22Rv1 (cell line): ENCODE results near the gene SORCS2.

Experiments
- H3K27ac ChIP-seq: fragments of 450-650 bp; 2 replicates; pipeline ENCODE4 v1.5.1; 2017
- ZFX ChIP-seq: fragments of 450-650 bp; IDR thresholded peaks from 2 replicates; pipeline ENCODE4 v1.6.1; 2017; ENCODE audit warnings: antibody characterized with exemption, borderline replicate concordance
- TF ChIP-seq, protein P1 (sequence below): fragments of 450-650 bp; IDR thresholded peaks from 2 replicates; pipeline ENCODE4 v1.5.1; 2017; ENCODE audit warnings: mild to moderate bottlenecking

The SORCS2 gene

DNA sequence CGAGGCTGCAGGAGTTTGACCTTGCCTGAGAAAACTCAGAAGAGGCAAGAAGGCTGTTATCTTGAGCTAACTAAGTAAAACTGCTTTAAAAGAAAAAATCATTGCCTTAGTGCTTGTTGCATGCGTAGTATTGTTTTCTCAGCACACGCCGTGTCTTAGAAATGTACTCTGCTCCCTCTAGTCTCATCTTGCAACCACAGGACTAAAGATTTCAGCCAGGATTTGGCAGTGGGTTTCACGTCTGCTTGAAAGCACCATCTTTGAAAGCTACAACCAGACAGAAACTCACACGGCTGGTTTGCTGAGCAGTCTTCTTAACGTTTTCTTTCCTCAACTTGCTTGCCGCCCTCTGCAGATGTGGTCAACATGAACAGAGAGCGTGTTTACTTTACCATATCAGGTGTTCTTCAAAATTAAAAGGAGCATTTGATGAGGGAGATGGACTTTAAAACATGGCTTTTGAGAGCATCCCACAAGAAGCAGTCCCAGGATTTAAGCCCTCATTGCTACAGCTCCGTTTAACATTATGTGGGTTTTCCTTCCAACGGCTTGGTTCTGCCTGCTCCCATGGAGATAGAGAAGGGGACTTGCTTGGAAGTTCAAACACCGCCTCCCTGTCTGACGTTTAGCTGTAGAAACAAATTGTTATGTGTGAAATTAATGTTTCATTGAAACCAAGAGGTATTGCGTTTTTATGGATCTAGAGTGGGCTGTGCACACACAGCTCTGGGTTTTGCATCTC, 3.4 kb downstream of the SORCS2 start:
- no peak for TF ChIP-seq ZFX
- TF ChIP-seq, protein P1, sequence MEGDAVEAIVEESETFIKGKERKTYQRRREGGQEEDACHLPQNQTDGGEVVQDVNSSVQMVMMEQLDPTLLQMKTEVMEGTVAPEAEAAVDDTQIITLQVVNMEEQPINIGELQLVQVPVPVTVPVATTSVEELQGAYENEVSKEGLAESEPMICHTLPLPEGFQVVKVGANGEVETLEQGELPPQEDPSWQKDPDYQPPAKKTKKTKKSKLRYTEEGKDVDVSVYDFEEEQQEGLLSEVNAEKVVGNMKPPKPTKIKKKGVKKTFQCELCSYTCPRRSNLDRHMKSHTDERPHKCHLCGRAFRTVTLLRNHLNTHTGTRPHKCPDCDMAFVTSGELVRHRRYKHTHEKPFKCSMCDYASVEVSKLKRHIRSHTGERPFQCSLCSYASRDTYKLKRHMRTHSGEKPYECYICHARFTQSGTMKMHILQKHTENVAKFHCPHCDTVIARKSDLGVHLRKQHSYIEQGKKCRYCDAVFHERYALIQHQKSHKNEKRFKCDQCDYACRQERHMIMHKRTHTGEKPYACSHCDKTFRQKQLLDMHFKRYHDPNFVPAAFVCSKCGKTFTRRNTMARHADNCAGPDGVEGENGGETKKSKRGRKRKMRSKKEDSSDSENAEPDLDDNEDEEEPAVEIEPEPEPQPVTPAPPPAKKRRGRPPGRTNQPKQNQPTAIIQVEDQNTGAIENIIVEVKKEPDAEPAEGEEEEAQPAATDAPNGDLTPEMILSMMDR: no peak
- H3K27ac ChIP-seq: no peak overlapping the region

DNA sequence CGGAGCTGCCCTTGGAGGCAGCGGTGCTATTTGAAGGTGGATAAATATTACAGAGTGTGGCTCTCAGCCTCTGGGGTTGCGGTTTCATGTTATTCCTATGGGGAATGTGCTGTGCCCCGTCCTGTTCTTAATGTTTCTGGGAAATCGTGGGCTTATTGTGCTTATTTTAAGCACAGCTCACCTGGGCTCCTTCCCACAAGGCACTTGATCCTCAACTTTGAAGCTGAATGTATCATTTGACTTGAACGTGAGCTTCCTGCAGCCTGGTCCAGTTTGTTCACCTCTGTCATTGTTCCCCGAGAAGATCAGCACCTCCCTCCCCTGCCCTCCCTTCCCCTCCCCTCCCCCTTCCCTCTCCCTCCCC, 3.9 kb downstream of the SORCS2 start:
- TF ChIP-seq, protein P1: no peak
- TF ChIP-seq ZFX: no peak
- no peak overlapping the region for H3K27ac ChIP-seq

DNA sequence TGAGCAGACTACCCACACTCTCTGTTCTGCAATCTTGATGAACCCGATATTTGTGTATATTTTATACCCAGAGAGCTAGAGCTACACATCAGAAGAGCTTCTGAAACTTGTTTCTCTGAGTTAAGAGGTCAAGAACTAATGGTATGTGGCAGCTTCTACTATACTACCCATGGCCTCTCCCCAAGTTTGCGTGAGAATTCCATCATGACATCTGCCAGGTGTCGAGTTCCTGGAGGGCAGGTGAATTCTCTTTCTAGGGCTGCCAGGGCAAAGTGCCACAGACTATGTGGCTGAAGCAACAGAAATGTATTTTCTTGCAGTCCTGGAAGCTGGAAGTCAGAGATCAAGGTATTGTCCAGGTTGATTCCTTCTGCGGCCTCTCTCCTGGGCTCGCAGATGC, 4.4 kb downstream of the SORCS2 start:
- TF ChIP-seq, protein P1: no peak
- no peak for TF ChIP-seq ZFX
- no peak overlapping the region for H3K27ac ChIP-seq

DNA sequence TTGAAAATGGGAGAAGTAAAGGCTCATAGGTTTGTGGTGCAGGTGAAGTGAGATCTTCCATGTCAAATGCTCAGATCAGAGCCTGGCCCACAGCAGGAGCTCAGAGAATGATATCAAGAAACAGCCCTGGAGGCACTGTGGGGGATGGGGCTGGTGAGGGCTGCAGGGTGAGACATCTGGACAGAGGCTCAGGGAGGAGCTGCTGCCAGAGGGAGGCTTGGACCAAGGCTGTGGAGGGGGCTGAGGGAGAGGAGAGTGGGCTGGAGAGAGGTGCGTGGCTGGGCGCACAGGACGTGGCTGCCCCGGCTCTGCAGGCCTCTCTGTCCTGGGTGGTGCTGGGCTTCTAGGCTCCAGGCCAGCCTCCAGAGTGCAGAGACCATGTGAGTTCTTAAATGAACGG, 5.6 kb downstream of the SORCS2 start:
- TF ChIP-seq ZFX: no peak
- TF ChIP-seq, protein P1: no peak
- no peak overlapping the region for H3K27ac ChIP-seq

DNA sequence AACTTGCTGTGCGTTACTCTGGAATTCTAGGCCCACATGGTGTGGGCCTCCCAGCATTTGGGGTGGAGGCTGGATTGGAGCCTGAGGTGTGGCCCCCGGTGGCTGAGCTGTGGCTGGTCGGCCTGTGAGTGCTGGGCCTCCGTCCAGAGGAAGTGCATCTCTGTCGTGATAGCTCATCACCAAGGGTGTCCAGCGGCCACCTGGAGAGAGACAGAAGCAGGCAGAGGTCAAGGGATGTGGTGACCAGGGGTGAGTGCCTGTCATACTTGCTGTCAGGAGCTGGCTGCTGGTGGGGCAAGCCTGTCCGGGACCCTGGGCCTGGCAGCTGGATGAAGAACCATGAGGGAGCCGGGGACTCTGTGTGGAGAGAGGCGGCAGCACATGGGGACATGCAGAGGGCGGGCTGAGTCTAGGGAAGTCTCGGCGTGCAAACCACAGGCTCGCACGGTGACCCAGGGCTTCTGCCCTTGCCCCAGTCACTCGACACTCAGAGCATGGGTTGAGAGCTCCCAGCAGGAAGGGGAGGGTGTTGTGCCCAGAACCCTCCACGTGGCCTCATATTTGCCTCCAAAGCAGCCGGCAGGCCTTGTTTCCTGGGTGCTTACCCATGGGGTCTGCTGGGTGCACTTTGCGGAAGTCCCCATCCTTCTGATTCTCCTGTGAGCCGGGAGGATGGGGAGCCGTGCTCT, 6.2 kb downstream of the SORCS2 start:
- no peak for TF ChIP-seq ZFX
- TF ChIP-seq, protein P1: no peak
- H3K27ac ChIP-seq: no peak overlapping the region

DNA sequence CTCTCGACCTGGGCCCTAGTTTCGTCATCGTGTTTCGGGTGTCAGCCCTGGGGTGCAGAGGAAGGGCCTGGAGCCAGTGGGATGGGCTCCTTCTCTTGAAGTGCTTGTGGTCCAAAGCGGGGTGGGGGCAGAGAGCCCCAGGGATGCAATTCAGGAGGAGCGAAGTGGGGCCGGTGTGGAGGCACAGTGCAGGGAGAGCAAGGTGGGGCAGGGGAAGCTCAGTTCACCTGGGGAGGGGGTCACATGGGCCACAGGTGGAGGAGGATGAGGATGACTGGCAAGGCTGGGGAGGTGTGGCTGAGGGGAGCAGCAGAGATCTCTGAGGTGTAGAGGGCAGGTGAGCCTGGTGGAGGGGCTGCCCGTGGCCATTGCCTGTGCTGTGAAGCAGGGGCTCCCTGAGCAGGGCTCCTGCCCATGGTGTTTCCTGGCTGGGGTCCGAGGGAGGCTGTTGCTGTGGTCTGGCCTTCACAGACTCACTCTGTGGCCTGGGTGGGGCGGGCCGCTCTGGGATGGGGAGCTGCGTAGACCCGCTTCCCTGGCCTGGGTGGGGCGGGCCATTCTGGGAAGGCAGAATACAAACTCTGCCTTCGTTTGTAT, 6.9 kb downstream of the SORCS2 start:
- no peak for TF ChIP-seq ZFX
- TF ChIP-seq, protein P1: no peak
- no peak overlapping the region for H3K27ac ChIP-seq
